Measurements from ENCODE around the gene USP49. TPM values are rescaled to one million over a fixed set of nuclear protein-coding genes. Genes with fewer than 3 reads are reported as not detected.
"Not testable (repeated sequence)": the region's sequence is repeated elsewhere in the genome, so short reads cannot be mapped to it uniquely, and the experiment has no call there.

USP49 gene
- total and polyA plus RNA-seq, 9 donors = 2.7 to 6.4 (median 5.0) TPM

DNA sequence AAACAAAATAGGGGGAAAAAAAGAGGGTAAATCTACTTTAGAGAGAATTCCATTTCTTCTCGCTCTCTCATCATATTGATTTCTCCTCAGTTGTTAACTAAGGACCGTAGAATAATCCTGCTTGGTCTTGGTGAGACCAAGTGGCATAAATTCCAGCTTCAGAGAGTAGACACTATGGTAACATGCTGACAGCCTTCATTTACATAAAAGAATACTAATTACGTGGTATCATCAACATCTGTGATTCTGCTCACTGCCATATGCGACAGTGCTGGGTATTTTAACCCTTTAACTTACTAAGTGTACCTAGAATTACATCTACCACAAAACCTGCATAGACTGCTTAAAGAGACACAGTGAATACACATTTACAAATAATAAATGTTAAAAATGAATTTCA, 80.5 kb downstream of the USP49 start:
- DNase-seq = no peak
- H3K36me3 ChIP-seq (ENCODE audit: control insufficient read depth, insufficient read depth, low read length) = no peaks in the 10 kb centered on the region
- no peaks in the 10 kb centered on the region for H3K27me3 ChIP-seq (ENCODE audit: control insufficient read depth, insufficient read depth, low read length)
- H3K4me1 ChIP-seq (ENCODE audit: control insufficient read depth, insufficient read depth, low read length) = no peaks in the 10 kb centered on the region
- H3K9me3 ChIP-seq (replicated peaks; ENCODE audit: control insufficient read depth, low read depth, low read length) = no peaks in the 10 kb centered on the region
- H3K27ac ChIP-seq (ENCODE audit: low read length) = no peak overlapping the region
- no peak overlapping the region for H3K4me3 ChIP-seq (ENCODE audit: low read length)
- WGBS (ENCODE audit: insufficient coverage) = 50% methylated on average over 1 of the region's 4 CpGs

GRCh38 chr6:41813956-41814355, 81.2 kb downstream of the USP49 start:
- Histone ChIP-seq H3K4me1 (ENCODE audit: control insufficient read depth, insufficient read depth, low read length) (no peaks in the 10 kb centered on the region), H3K27ac (ENCODE audit: low read length) (no peak overlapping the region), H3K4me3 (ENCODE audit: low read length) (no peak overlapping the region), H3K9me3 (replicated peaks; ENCODE audit: control insufficient read depth, low read depth, low read length) (no peaks in the 10 kb centered on the region), H3K27me3 (ENCODE audit: control insufficient read depth, insufficient read depth, low read length) (no peaks in the 10 kb centered on the region), H3K36me3 (ENCODE audit: control insufficient read depth, insufficient read depth, low read length) (no peaks in the 10 kb centered on the region)
- DNase-seq = no peak
- WGBS (ENCODE audit: insufficient coverage) = no CpG with 5 or more reads among the region's 2 CpGs

- Histone ChIP-seq H3K27me3 (ENCODE audit: control insufficient read depth, insufficient read depth, low read length) (no peaks in the 10 kb centered on the region), H3K9me3 (replicated peaks; ENCODE audit: control insufficient read depth, low read depth, low read length) (no peaks in the 10 kb centered on the region), H3K27ac (ENCODE audit: low read length) (no peak overlapping the region), H3K36me3 (ENCODE audit: control insufficient read depth, insufficient read depth, low read length) (no peaks in the 10 kb centered on the region), H3K4me3 (ENCODE audit: low read length) (no peak overlapping the region), H3K4me1 (ENCODE audit: control insufficient read depth, insufficient read depth, low read length) (no peaks in the 10 kb centered on the region)
- WGBS (ENCODE audit: insufficient coverage) = no CpG with 5 or more reads among the region's 2 CpGs
- DNase-seq = no peak
Measured at GRCh38 chr6:41813469-41813868, 81.7 kb downstream of the USP49 start.

DNA sequence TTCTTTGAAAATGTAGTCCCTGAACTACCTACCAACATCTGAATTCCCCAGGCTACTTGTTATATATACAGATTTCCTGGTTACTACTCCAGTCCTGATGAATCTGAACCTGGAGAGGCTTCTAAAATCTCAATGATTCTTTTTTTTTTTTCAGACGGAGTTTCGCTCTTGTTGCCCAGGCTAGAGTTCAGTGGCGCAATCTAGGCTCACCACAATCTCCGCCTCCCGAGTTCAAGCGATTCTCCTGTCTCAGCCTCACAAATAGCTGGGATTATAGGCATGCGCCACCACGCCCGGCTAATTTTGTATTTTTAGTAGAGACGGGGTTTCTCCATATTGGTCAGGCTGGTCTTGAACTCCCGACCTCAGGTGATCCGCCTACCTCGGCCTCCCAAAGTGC, 83.2 kb downstream of the USP49 start:
- not testable (repeated sequence) for H3K4me1 ChIP-seq (ENCODE audit: control insufficient read depth, insufficient read depth, low read length); H3K27ac ChIP-seq (ENCODE audit: low read length); H3K36me3 ChIP-seq (ENCODE audit: control insufficient read depth, insufficient read depth, low read length); H3K9me3 ChIP-seq (replicated peaks; ENCODE audit: control insufficient read depth, low read depth, low read length); H3K4me3 ChIP-seq (ENCODE audit: low read length); H3K27me3 ChIP-seq (ENCODE audit: control insufficient read depth, insufficient read depth, low read length); DNase-seq
- WGBS (ENCODE audit: insufficient coverage) = 95% methylated on average over 10 of the region's 13 CpGs

GRCh38 chr6:41811095-41811494, 84.1 kb downstream of the USP49 start:
- no peaks in the 10 kb centered on the region for H3K9me3 ChIP-seq (replicated peaks; ENCODE audit: control insufficient read depth, low read depth, low read length)
- no peak for DNase-seq
- H3K4me3 ChIP-seq (ENCODE audit: low read length) = no peak overlapping the region
- H3K4me1 ChIP-seq (ENCODE audit: control insufficient read depth, insufficient read depth, low read length) = no peaks in the 10 kb centered on the region
- WGBS (ENCODE audit: insufficient coverage) = 91% methylated on average over 1 of the region's 3 CpGs
- peaks cover 2% of the 10 kb centered on the region for H3K36me3 ChIP-seq (ENCODE audit: control insufficient read depth, insufficient read depth, low read length)
- H3K27me3 ChIP-seq (ENCODE audit: control insufficient read depth, insufficient read depth, low read length) = no peaks in the 10 kb centered on the region
- H3K27ac ChIP-seq (ENCODE audit: low read length) = no peak overlapping the region

DNA sequence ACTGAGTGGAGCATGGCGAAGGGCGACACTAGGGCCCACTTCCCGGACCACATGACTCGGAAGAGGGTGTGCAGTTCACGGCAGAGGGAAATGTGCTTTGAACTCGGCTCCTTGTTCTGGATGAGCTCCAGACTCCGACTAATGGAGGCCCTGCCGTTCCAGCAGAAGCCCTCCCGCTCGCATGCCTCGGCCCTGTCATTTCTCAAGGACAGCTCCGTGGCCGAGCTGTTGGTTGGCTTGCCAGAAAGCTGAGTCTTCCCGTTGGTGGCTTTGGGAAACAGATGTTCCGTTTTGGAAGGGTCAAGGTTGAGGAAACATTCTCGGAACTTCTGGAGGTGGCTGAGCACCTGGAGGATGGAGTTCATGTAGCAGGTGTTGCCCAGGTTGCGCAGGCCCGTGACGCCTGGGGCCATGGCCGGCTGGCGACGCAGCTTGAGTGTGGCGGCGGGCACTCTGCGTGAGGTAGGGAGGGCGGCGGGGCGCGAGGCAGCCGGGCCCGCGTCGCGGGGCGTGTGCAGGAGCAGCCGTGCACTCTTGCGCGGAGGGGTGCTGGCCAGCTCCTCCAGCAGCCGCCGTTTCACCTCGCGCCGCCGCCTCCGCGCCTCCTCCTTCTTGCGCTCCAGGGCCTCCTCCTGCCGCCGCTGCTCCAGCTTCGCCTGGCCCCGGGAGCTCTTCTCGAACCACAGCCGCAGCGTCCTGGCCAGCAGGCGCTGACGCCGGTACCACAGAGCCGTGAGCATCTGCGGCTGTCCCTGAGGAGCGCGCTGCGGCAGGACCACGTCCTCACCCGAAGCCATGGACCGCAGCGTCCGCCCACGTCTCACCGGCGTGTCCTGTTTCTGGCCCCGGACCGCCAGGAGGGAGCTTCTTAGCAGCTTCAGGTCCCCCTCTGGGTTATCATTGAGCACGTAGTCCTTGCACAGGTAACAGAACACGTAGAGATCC, 89.1 kb downstream of the USP49 start:
- H3K27me3 ChIP-seq (ENCODE audit: control insufficient read depth, insufficient read depth, low read length) = no peaks in the 10 kb centered on the region
- H3K4me1 ChIP-seq (ENCODE audit: control insufficient read depth, insufficient read depth, low read length) = no peaks in the 10 kb centered on the region
- H3K9me3 ChIP-seq (replicated peaks; ENCODE audit: control insufficient read depth, low read depth, low read length) = no peaks in the 10 kb centered on the region
- no peak overlapping the region for H3K4me3 ChIP-seq (ENCODE audit: low read length)
- 93% methylated on average over 74 of the region's 74 CpGs for WGBS (ENCODE audit: insufficient coverage)
- peaks cover 8% of the 10 kb centered on the region for H3K36me3 ChIP-seq (ENCODE audit: control insufficient read depth, insufficient read depth, low read length)
- no peak for DNase-seq
- H3K27ac ChIP-seq (ENCODE audit: low read length) = no peak overlapping the region

GRCh38 chr6:41801380-41801779, 93.8 kb downstream of the USP49 start:
- no peaks in the 10 kb centered on the region for H3K9me3 ChIP-seq (replicated peaks; ENCODE audit: control insufficient read depth, low read depth, low read length)
- H3K27ac ChIP-seq (ENCODE audit: low read length) = no peak overlapping the region
- DNase-seq = peak; percentile 10
- no peak overlapping the region for H3K4me3 ChIP-seq (ENCODE audit: low read length)
- H3K4me1 ChIP-seq (ENCODE audit: control insufficient read depth, insufficient read depth, low read length) = no peaks in the 10 kb centered on the region
- peaks cover 16% of the 10 kb centered on the region for H3K36me3 ChIP-seq (ENCODE audit: control insufficient read depth, insufficient read depth, low read length)
- no peaks in the 10 kb centered on the region for H3K27me3 ChIP-seq (ENCODE audit: control insufficient read depth, insufficient read depth, low read length)
- WGBS (ENCODE audit: insufficient coverage) = no CpG with 5 or more reads among the region's 2 CpGs

DNA sequence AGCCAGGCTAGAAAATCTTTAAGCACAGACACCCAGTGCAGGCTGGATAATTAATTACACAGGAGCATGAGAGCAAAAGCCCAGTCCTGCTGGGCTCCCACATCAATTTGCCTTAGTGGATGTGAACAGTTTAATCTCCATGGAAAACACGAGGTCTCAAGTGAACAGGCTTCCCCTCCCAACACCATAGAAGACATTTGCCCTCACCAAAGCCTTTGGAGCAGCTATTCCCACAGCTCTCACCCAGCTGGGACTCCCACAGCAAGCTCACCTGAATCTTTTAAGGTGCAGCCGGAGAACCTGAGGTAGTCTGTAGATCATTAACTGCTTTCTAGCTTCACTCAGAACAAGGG, 95.6 kb downstream of the USP49 start:
- H3K4me3 ChIP-seq (ENCODE audit: low read length) = no peak overlapping the region
- no peaks in the 10 kb centered on the region for H3K4me1 ChIP-seq (ENCODE audit: control insufficient read depth, insufficient read depth, low read length)
- peaks cover 27% of the 10 kb centered on the region for H3K36me3 ChIP-seq (ENCODE audit: control insufficient read depth, insufficient read depth, low read length)
- no peak for DNase-seq
- no peak overlapping the region for H3K27ac ChIP-seq (ENCODE audit: low read length)
- H3K27me3 ChIP-seq (ENCODE audit: control insufficient read depth, insufficient read depth, low read length) = no peaks in the 10 kb centered on the region
- H3K9me3 ChIP-seq (replicated peaks; ENCODE audit: control insufficient read depth, low read depth, low read length) = no peaks in the 10 kb centered on the region
- no CpG with 5 or more reads among the region's 2 CpGs for WGBS (ENCODE audit: insufficient coverage)

GRCh38 chr6:41798901-41799558, 96.1 kb downstream of the USP49 start:
- Histone ChIP-seq H3K27me3 (ENCODE audit: control insufficient read depth, insufficient read depth, low read length) (no peaks in the 10 kb centered on the region), H3K4me1 (ENCODE audit: control insufficient read depth, insufficient read depth, low read length) (no peaks in the 10 kb centered on the region), H3K9me3 (replicated peaks; ENCODE audit: control insufficient read depth, low read depth, low read length) (no peaks in the 10 kb centered on the region), H3K27ac (ENCODE audit: low read length) (no peak overlapping the region), H3K4me3 (ENCODE audit: low read length) (no peak overlapping the region), H3K36me3 (ENCODE audit: control insufficient read depth, insufficient read depth, low read length) (peaks cover 29% of the 10 kb centered on the region)
- no peak for DNase-seq
- WGBS (ENCODE audit: insufficient coverage) = 100% methylated on average over 1 of the region's 7 CpGs

- H3K27me3 ChIP-seq (ENCODE audit: control insufficient read depth, insufficient read depth, low read length) = no peaks in the 10 kb centered on the region
- no peaks in the 10 kb centered on the region for H3K9me3 ChIP-seq (replicated peaks; ENCODE audit: control insufficient read depth, low read depth, low read length)
- no peak for DNase-seq
- H3K27ac ChIP-seq (ENCODE audit: low read length) = no peak overlapping the region
- 100% methylated on average over 1 of the region's 2 CpGs for WGBS (ENCODE audit: insufficient coverage)
- peaks cover 43% of the 10 kb centered on the region for H3K36me3 ChIP-seq (ENCODE audit: control insufficient read depth, insufficient read depth, low read length)
- no peak overlapping the region for H3K4me3 ChIP-seq (ENCODE audit: low read length)
- H3K4me1 ChIP-seq (ENCODE audit: control insufficient read depth, insufficient read depth, low read length) = no peaks in the 10 kb centered on the region
Measured at GRCh38 chr6:41796474-41796873, 98.7 kb downstream of the USP49 start.
